ENCODE measurements around the gene GNB3. TPM values are rescaled to one million over a fixed set of nuclear protein-coding genes. Genes with fewer than 3 reads are reported as not detected.
"Not testable (repeated sequence)": the region's sequence is repeated elsewhere in the genome, so short reads cannot be mapped to it uniquely, and the experiment has no call there.

Gene GNB3
- total RNA-seq, 1 donor from 2014 or later: 9.0 TPM

GRCh38 chr12:6863586-6864321, 23.0 kb downstream of the GNB3 start:
- Mint-ChIP-seq H3K4me1 (ENCODE audit: unreplicated experiment) (peaks cover 10% of the 10 kb centered on the region), H3K27me3 (ENCODE audit: unreplicated experiment) (peaks cover 17% of the 10 kb centered on the region), H3K27ac (ENCODE audit: unreplicated experiment) (peak overlapping the region; percentile 63), H3K36me3 (ENCODE audit: low read depth, unreplicated experiment) (peaks cover 50% of the 10 kb centered on the region), H3K9me3 (ENCODE audit: unreplicated experiment) (no peaks in the 10 kb centered on the region), H3K4me3 (ENCODE audit: unreplicated experiment) (peak overlapping the region; percentile 8)
- TF ChIP-seq CTCF (IDR thresholded peaks at IDR 0.05; ENCODE audit: unreplicated experiment): no peak
- DNase-seq (ENCODE audit: low spot score): no peak

GRCh38 chr12:6865307-6865706, 24.6 kb downstream of the GNB3 start:
- H3K4me1 Mint-ChIP-seq (ENCODE audit: unreplicated experiment): peaks cover 18% of the 10 kb centered on the region
- H3K4me3 Mint-ChIP-seq (ENCODE audit: unreplicated experiment): peak overlapping the region; percentile 65
- H3K27me3 Mint-ChIP-seq (ENCODE audit: unreplicated experiment): peaks cover 19% of the 10 kb centered on the region
- DNase-seq (ENCODE audit: low spot score); H3K27ac Mint-ChIP-seq (ENCODE audit: unreplicated experiment); H3K9me3 Mint-ChIP-seq (ENCODE audit: unreplicated experiment): not testable (repeated sequence)
- H3K36me3 Mint-ChIP-seq (ENCODE audit: low read depth, unreplicated experiment): peaks cover 49% of the 10 kb centered on the region

- no peak for DNase-seq (ENCODE audit: low spot score)
- H3K4me3 Mint-ChIP-seq (ENCODE audit: unreplicated experiment): peak overlapping the region; percentile 82
- H3K27me3 Mint-ChIP-seq (ENCODE audit: unreplicated experiment): peaks cover 15% of the 10 kb centered on the region
- peaks cover 23% of the 10 kb centered on the region for H3K4me1 Mint-ChIP-seq (ENCODE audit: unreplicated experiment)
- TF ChIP-seq CTCF (IDR thresholded peaks at IDR 0.05; ENCODE audit: unreplicated experiment): no peak
- H3K9me3 Mint-ChIP-seq (ENCODE audit: unreplicated experiment): no peaks in the 10 kb centered on the region
- H3K27ac Mint-ChIP-seq (ENCODE audit: unreplicated experiment): no peak overlapping the region
- H3K36me3 Mint-ChIP-seq (ENCODE audit: low read depth, unreplicated experiment): peaks cover 48% of the 10 kb centered on the region
Observed at GRCh38 chr12:6866163-6866919, 25.6 kb downstream of the GNB3 start.

GRCh38 chr12:6866920-6867412, 26.2 kb downstream of the GNB3 start:
- no peak for DNase-seq (ENCODE audit: low spot score)
- Mint-ChIP-seq H3K9me3 (ENCODE audit: unreplicated experiment) (no peaks in the 10 kb centered on the region), H3K27me3 (ENCODE audit: unreplicated experiment) (peaks cover 18% of the 10 kb centered on the region), H3K27ac (ENCODE audit: unreplicated experiment) (no peak overlapping the region), H3K36me3 (ENCODE audit: low read depth, unreplicated experiment) (peaks cover 51% of the 10 kb centered on the region), H3K4me3 (ENCODE audit: unreplicated experiment) (peak overlapping the region; percentile 82), H3K4me1 (ENCODE audit: unreplicated experiment) (peaks cover 26% of the 10 kb centered on the region)
- no peak for TF ChIP-seq CTCF (IDR thresholded peaks at IDR 0.05; ENCODE audit: unreplicated experiment)

- Mint-ChIP-seq H3K27ac (ENCODE audit: unreplicated experiment) (peak within 1 kb of the TSS; percentile 61), H3K9me3 (ENCODE audit: unreplicated experiment) (no peaks in the 10 kb centered on the region), H3K4me3 (ENCODE audit: unreplicated experiment) (peak within 1 kb of the TSS; percentile 94), H3K27me3 (ENCODE audit: unreplicated experiment) (peaks cover 19% of the 10 kb centered on the region), H3K36me3 (ENCODE audit: low read depth, unreplicated experiment) (peaks cover 46% of the 10 kb centered on the region), H3K4me1 (ENCODE audit: unreplicated experiment) (peaks cover 29% of the 10 kb centered on the region)
- DNase-seq (ENCODE audit: low spot score): peak; percentile 84
- no peak for TF ChIP-seq CTCF (IDR thresholded peaks at IDR 0.05; ENCODE audit: unreplicated experiment)
Observed at GRCh38 chr12:6867413-6868210, 26.9 kb downstream of the GNB3 start, which contains the start of gene TPI1. TPI1 (plus strand) TSS chr12:6867531; CDS start chr12:6867567, 36 bp downstream.
